ENCODE data around the gene PTOV1.

- TF ChIP-seq CTCF (IDR thresholded peaks at IDR 0.05; ENCODE audit: low read depth, low read length) (no peak), EZH2phosphoT487 (IDR thresholded peaks at IDR 0.05; ENCODE audit: low read depth) (no peak)
Observed at GRCh38 chr19:49859682-49860335, 8.8 kb downstream of the PTOV1 start.

Data from OCI-LY3 (cell line).